AG09309 (cell line): ENCODE measurements around the gene HERC2.

Source experiments
- DNase-seq: peaks from one replicate; pipeline ENCODE4 v3.0.0-alpha.2; 2010; ENCODE audit warnings: low read depth
- H3K4me3 ChIP-seq: 2 replicates; pipeline ENCODE4 v1.5.1; 2011; ENCODE audit warnings: mild to moderate bottlenecking, low read depth, low read length, moderate library complexity; ENCODE audit not compliant: control insufficient read depth
- TF ChIP-seq, protein P1 (sequence below): IDR thresholded peaks from 2 replicates; pipeline ENCODE4 v1.5.1; 2011; ENCODE audit warnings: mild to moderate bottlenecking, low read depth, low read length, inconsistent platforms; ENCODE audit not compliant: insufficient read depth, control insufficient read depth; ENCODE audit errors: missing control alignments

The HERC2 gene

DNA sequence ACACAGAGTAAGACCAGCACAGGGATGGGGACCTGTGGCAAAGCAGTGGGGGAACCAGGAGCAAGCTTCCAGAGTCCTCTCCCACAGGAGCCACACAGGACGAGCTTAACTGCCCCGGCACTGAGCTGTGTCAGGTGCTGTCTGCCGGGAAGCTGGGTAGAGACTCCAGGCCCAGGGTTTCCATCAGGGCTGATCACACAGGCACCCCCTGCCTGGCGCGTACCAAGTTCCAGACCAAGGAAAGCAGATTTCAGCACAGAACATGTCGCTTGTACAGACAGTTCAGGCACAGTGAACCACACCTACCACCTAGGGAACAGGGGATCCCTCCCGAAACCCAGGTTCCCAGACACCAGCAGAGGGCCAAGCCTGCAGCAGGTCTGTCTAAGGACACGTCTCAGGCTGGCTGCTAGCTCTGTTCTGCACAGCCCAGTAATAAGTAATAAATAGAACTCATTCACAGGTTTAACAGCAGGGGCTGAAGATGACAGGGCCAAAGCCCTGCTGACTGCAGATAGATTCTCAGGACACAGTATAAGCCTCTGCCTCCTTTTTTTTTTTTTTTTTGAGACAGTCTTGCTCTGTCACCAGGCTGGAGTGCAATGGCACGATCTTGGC lies 192.6 kb downstream of the HERC2 start:
- TF ChIP-seq, protein P1, sequence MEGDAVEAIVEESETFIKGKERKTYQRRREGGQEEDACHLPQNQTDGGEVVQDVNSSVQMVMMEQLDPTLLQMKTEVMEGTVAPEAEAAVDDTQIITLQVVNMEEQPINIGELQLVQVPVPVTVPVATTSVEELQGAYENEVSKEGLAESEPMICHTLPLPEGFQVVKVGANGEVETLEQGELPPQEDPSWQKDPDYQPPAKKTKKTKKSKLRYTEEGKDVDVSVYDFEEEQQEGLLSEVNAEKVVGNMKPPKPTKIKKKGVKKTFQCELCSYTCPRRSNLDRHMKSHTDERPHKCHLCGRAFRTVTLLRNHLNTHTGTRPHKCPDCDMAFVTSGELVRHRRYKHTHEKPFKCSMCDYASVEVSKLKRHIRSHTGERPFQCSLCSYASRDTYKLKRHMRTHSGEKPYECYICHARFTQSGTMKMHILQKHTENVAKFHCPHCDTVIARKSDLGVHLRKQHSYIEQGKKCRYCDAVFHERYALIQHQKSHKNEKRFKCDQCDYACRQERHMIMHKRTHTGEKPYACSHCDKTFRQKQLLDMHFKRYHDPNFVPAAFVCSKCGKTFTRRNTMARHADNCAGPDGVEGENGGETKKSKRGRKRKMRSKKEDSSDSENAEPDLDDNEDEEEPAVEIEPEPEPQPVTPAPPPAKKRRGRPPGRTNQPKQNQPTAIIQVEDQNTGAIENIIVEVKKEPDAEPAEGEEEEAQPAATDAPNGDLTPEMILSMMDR: no peak
- no peak overlapping the region for H3K4me3 ChIP-seq
- no peak for DNase-seq

DNA sequence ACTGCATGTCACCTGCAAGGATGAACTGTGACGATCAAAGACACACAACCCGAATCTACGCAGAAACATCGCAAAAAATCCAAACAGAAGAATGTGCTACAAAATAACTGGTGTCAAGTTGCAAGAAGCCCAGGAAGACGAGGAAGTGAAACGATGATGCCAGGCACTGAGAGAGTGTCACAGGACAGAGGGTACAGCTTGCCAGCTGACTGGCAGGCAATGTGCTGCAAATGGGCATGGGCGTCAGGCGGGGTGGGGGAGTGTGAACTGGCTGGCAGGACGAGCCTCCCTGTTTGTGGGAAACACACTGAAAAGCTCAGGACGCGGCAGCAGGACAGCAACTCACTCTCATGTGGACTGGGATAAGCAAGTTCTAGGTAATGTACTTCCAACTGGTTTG lies 193.9 kb downstream of the HERC2 start:
- H3K4me3 ChIP-seq: no peak overlapping the region
- TF ChIP-seq, protein P1: no peak
- DNase-seq: no peak

DNA sequence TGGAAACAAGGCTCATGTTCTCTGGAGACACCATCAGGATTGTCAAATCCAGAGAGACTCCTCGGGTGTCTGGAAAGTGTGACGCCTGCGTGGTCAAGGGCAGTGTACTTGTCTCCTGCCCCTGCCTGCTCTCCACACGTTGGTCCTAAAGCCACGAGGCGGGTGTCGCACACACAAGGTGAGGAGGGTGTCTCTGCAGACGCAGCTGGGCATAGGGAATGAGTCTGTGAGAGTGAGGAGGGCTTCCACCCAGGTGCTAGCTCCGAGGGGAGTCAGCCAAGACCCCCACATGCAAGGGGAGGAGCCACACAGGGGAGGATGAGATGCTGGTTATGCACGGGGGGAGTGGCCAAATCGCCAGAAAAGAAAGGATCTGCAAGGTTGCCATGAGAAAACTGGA lies 194.9 kb downstream of the HERC2 start:
- TF ChIP-seq, protein P1: no peak
- H3K4me3 ChIP-seq: no peak overlapping the region
- DNase-seq: no peak

DNA sequence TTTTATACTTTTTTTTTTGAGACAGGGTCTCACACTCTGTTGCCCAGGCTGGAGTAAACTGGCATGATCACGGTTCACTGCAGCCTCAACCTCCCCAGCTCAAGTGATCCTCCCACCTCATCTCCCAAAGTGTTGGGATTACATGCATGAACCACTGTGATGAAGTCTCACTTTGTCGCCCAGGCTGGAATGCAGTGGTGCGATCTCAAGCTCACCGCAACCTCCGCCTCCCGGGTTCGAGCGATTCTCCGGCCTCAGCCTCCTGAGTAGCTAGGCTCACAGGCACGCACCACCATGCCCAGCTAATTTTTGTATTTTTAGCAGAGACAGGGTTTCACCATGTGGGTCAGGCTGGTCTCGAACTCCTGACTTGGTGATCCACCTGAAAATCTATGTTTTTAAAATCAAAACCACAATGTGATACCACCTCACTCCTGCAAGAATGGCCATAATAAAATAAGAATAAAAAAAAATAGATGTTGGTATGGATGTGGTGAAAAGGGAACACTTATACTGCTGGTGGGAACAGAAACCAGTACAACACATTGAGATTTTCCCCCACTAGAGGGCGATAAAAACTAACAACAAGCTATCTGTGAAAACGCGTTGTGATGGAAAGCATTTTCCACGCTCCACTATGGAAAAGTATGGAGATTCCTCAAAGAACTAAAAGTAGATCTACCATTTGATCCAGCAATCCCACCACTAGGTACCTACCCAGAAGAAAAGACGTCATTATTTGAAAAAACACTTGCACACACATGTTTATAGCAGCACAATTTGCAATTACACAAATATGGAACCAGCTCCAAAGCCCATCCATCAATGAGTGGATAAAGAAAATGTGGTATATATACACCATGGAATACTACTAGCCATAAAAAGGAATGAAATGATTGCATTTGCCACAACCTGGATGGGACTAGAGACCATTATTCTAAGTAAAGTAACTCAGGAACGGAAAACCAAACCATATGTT lies 196.0 kb downstream of the HERC2 start:
- DNase-seq: peak; percentile 24

DNA sequence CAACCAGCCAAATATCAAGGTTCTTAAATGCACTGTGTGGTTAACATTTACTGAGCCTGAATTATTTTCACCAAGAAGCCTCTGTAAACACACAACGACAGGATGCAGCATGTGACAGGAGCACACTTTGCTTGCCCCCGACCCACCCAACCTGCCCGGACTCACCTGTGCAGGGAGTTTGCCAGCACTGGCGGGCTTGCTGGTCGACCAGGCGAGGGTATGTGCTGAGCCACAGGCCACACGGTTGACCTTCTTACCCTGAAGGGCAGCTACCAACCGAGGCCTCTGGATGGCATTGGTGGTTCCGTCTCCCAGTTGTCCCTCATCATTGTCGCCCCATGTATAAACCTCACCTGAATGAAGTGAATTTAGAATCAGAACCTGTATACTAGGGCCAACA lies 197.1 kb downstream of the HERC2 start:
- DNase-seq: no peak
- TF ChIP-seq, protein P1: no peak
- H3K4me3 ChIP-seq: no peak overlapping the region

More for the DNA sequence above, 196.0 kb downstream of the HERC2 start:
- TF ChIP-seq, protein P1: peak; percentile 58
- no peak overlapping the region for H3K4me3 ChIP-seq

DNA sequence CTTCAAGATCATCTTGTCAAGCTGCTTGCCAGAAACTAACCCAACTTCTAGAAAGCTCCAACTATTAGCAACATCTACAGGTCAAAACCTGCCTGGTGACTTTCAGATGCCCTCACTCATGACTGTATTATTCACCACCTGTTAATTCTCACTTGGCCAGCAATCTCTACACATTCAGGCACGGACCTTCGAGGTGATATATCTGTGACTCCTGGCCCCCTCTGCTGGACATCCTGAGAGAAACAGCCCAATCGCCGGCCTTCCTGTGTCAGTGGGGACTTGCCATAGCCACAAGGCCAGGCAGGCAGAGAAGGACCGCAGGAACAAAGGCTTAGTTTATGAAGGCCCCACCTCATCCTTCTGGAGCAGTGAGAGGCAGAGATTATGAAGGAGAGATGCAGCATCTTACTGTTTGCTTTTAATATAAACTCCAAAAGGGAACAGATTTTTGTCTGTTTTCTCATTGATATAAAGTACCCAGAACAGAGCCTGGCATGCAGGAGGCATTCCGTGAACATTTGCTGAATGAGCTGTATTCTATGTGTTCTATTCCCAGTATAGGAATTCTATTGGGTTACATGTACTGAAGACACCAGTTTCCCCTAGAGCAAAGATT lies 198.5 kb downstream of the HERC2 start:
- H3K4me3 ChIP-seq: no peak overlapping the region
- no peak for DNase-seq
- TF ChIP-seq, protein P1: peak; percentile 81
